H9 (cell line): Measurements from ENCODE around the gene RILPL2. TPM values are rescaled to one million over a fixed set of nuclear protein-coding genes. Genes with fewer than 3 reads are reported as not detected.

Source experiments
- DNase-seq: peaks from one replicate; pipeline ENCODE4 v3.0.0-alpha.2; 2017
- H2AFZ ChIP-seq: one replicate; pipeline ENCODE4 v1.6.1; 2013; ENCODE audit warnings: mild to moderate bottlenecking, low read length, control low read depth, moderate library complexity
- H2AK5ac ChIP-seq: 2 replicates; pipeline ENCODE4 v1.6.1; 2013; ENCODE audit warnings: low read length, control low read depth, mixed read lengths; ENCODE audit not compliant: insufficient read length
- H2BK120ac ChIP-seq: one replicate; pipeline ENCODE4 v1.6.1; 2013; ENCODE audit warnings: low read depth, mild to moderate bottlenecking, low read length, control low read depth, inconsistent platforms; ENCODE audit not compliant: poor library complexity, severe bottlenecking
- H2BK12ac ChIP-seq: 2 replicates; pipeline ENCODE4 v1.6.1; 2013; ENCODE audit warnings: low read length, control low read depth, mixed read lengths, low read depth; ENCODE audit not compliant: insufficient read length
- H2BK15ac ChIP-seq: 2 replicates; pipeline ENCODE4 v1.6.1; 2013; ENCODE audit warnings: low read depth, low read length, control low read depth
- H2BK20ac ChIP-seq: one replicate; pipeline ENCODE4 v1.6.1; 2013; ENCODE audit warnings: low read depth, mild to moderate bottlenecking, low read length, control low read depth, inconsistent platforms; ENCODE audit not compliant: poor library complexity, severe bottlenecking
- H2BK5ac ChIP-seq: 2 replicates; pipeline ENCODE4 v1.6.1; 2013; ENCODE audit warnings: low read length, control low read depth, mixed read lengths; ENCODE audit not compliant: insufficient read length
- H3K14ac ChIP-seq: 2 replicates; pipeline ENCODE4 v1.6.1; 2013; ENCODE audit warnings: low read length, control low read depth; ENCODE audit not compliant: insufficient read depth
- H3K18ac ChIP-seq: 2 replicates; pipeline ENCODE4 v1.6.1; 2013; ENCODE audit warnings: low read depth, mild to moderate bottlenecking, mixed read lengths, low read length, control low read depth; ENCODE audit not compliant: insufficient read length
- H3K23ac ChIP-seq: 2 replicates; pipeline ENCODE4 v1.6.1; 2013; ENCODE audit warnings: low read length, control low read depth, mixed read lengths, low read depth; ENCODE audit not compliant: insufficient read length
- H3K23me2 ChIP-seq: 2 replicates; pipeline ENCODE4 v1.6.1; 2013; ENCODE audit warnings: low read depth, mild to moderate bottlenecking, mixed read lengths, low read length, control low read depth; ENCODE audit not compliant: insufficient read length, poor library complexity, severe bottlenecking
- H3K27ac ChIP-seq: 2 replicates; pipeline ENCODE4 v1.5.1; 2013; ENCODE audit warnings: low read length, control low read depth, mixed read lengths, low read depth; ENCODE audit not compliant: insufficient read length
- H3K27me3 ChIP-seq: 2 replicates; pipeline ENCODE4 v1.6.1; 2013; ENCODE audit warnings: low read length, control low read depth, inconsistent platforms; ENCODE audit not compliant: insufficient read depth
- H3K4ac ChIP-seq: 2 replicates; pipeline ENCODE4 v1.6.1; 2013; ENCODE audit warnings: low read depth, mild to moderate bottlenecking, control low read depth, inconsistent platforms, low read length, moderate library complexity
- H3K4me1 ChIP-seq: 2 replicates; pipeline ENCODE4 v1.6.1; 2013; ENCODE audit warnings: low read length, control low read depth, inconsistent platforms; ENCODE audit not compliant: insufficient read depth
- H3K4me2 ChIP-seq: 2 replicates; pipeline ENCODE4 v1.6.1; 2013; ENCODE audit warnings: low read length, control low read depth, mixed read lengths; ENCODE audit not compliant: insufficient read length, insufficient read depth
- H3K56ac ChIP-seq: 2 replicates; pipeline ENCODE4 v1.6.1; 2013; ENCODE audit warnings: low read depth, mild to moderate bottlenecking, mixed read lengths, low read length, control low read depth; ENCODE audit not compliant: insufficient read length
- H3K79me1 ChIP-seq: 2 replicates; pipeline ENCODE4 v1.6.1; 2013; ENCODE audit warnings: low read depth, mild to moderate bottlenecking, moderate library complexity, low read length, control low read depth, inconsistent platforms; ENCODE audit not compliant: insufficient read depth, poor library complexity, severe bottlenecking
- H3K79me2 ChIP-seq: 2 replicates; pipeline ENCODE4 v1.6.1; 2013; ENCODE audit warnings: low read length, control low read depth, inconsistent platforms; ENCODE audit not compliant: insufficient read depth
- H3K9ac ChIP-seq: 2 replicates; pipeline ENCODE4 v1.6.1; 2013; ENCODE audit warnings: low read length, control low read depth, mixed read lengths; ENCODE audit not compliant: insufficient read length; ENCODE audit errors: extremely low read depth
- H3K9me3 ChIP-seq: one replicate; pipeline ENCODE4 v1.6.1; 2013; ENCODE audit warnings: low read depth, low read length, inconsistent platforms; ENCODE audit not compliant: control insufficient read depth
- H3T11ph ChIP-seq: one replicate; pipeline ENCODE4 v1.6.1; 2013; ENCODE audit warnings: mild to moderate bottlenecking, low read length, control low read depth, inconsistent platforms
- H4K20me1 ChIP-seq: one replicate; pipeline ENCODE4 v1.6.1; 2013; ENCODE audit not compliant: control insufficient read depth, insufficient read length, insufficient read depth
- H4K5ac ChIP-seq: 2 replicates; pipeline ENCODE4 v1.6.1; 2013; ENCODE audit warnings: low read depth, mild to moderate bottlenecking, mixed read lengths, low read length, control low read depth; ENCODE audit not compliant: insufficient read length
- H4K8ac ChIP-seq: replicated peaks from 2 replicates; pipeline ENCODE4 v1.6.1; 2013; ENCODE audit warnings: low read length, control low read depth, mixed read lengths, low read depth; ENCODE audit not compliant: insufficient read length
- H4K91ac ChIP-seq: 2 replicates; pipeline ENCODE4 v1.6.1; 2013; ENCODE audit warnings: low read depth, mild to moderate bottlenecking, moderate library complexity, mixed read lengths, low read length, control low read depth; ENCODE audit not compliant: insufficient read length
- H3K27ac Mint-ChIP-seq, 3 experiments: 2 replicates in 2 of 3; 3 replicates in 1 of 3; pipeline ENCODE4 v1.8.0; 2020 to 2021; ENCODE audit warnings: mixed read lengths in 3 of 3, mild to moderate bottlenecking in 1 of 3, moderate library complexity in 1 of 3
- H3K27me3 Mint-ChIP-seq: 2 replicates; pipeline ENCODE4 v1.8.0; 2021; ENCODE audit warnings: low read depth, mild to moderate bottlenecking, moderate library complexity, mixed read lengths
- H3K36me3 Mint-ChIP-seq, 3 experiments: 2 replicates in 2 of 3; 3 replicates in 1 of 3; pipeline ENCODE4 v1.8.0; 2020 to 2021; ENCODE audit warnings: low read depth in 3 of 3, mixed read lengths in 3 of 3; ENCODE audit not compliant: insufficient read depth in 1 of 3
- H3K4me1 Mint-ChIP-seq, 2 experiments: 2 replicates each; pipeline ENCODE4 v1.8.0; 2020; ENCODE audit warnings: mixed read lengths in 2 of 2
- H3K4me3 Mint-ChIP-seq, 2 experiments: 2 replicates in 1 of 2; 3 replicates in 1 of 2; pipeline ENCODE4 v1.8.0; 2020 to 2021; ENCODE audit warnings: mild to moderate bottlenecking in 2 of 2, mixed read lengths in 2 of 2, moderate library complexity in 1 of 2
- H3K9me3 Mint-ChIP-seq, 2 experiments: 2 replicates in 1 of 2; 3 replicates in 1 of 2; pipeline ENCODE4 v1.8.0; 2020; ENCODE audit warnings: mild to moderate bottlenecking in 2 of 2, mixed read lengths in 2 of 2, moderate library complexity in 1 of 2
- CTCF ChIP-seq: fragments of 200-600 bp; sonication (generic); conservative IDR thresholded peaks from 3 replicates; pipeline ENCODE4 v1.8.0; 2021; ENCODE audit warnings: antibody characterized with exemption, mild to moderate bottlenecking
- WGBS: extraction: QIAGEN DNeasy Blood & Tissue Kit; methylation state at CpG from one replicate; pipeline ENCODE4 v1.1.7; 2013; ENCODE audit warnings: missing lambda C conversion rate, low lambda C conversion rate, mixed read lengths; ENCODE audit not compliant: insufficient read length; ENCODE audit errors: extremely low coverage; 5-methylcytosine and 5-hydroxymethylcytosine counted together
- total RNA-seq: library from RNA; stranded (reverse); gene quantifications from 2 replicates; pipeline ENCODE4 v1.2.1, GENCODE V29; 2021

The RILPL2 gene
- total RNA-seq, 1 experiment from 2014 or later: 1.4 TPM

- Histone ChIP-seq H3T11ph (no peak overlapping the region), H3K79me1 (no peaks in the 10 kb centered on the region), H3K4me1 (no peaks in the 10 kb centered on the region), H3K14ac (no peak overlapping the region), H3K9ac (no peak overlapping the region), H3K27ac (no peak overlapping the region), H2BK15ac (no peak overlapping the region), H2AFZ (no peak overlapping the region), H3K4ac (no peak overlapping the region), H4K8ac (no peak overlapping the region), H2AK5ac (no peak overlapping the region), H3K56ac (no peak overlapping the region), H2BK5ac (no peak overlapping the region), H3K79me2 (no peaks in the 10 kb centered on the region), H3K23me2 (no peaks in the 10 kb centered on the region), H4K20me1 (no peaks in the 10 kb centered on the region), H2BK12ac (no peak overlapping the region), H2BK20ac (no peak overlapping the region), H3K18ac (no peak overlapping the region), H2BK120ac (no peak overlapping the region), H3K23ac (no peak overlapping the region), H3K9me3 (no peaks in the 10 kb centered on the region), H4K5ac (no peak overlapping the region), H3K27me3 (no peaks in the 10 kb centered on the region), H4K91ac (no peak overlapping the region), H3K4me2 (no peak overlapping the region)
- Mint-ChIP-seq H3K27me3 (no peaks in the 10 kb centered on the region), H3K36me3 (peaks cover 2 to 18% (median 18%) of the 10 kb centered on the region in 3 experiments; a peak in 5 of 7 replicates), H3K9me3 (no peaks in the 10 kb centered on the region), H3K4me3 (no peak overlapping the region), H3K27ac (0 out of 7 replicates have a peak overlapping the region, but pooled peaks of 1 of the 3 experiments have one; percentile 73), H3K4me1 (no peaks in the 10 kb centered on the region)
- no CpG with 5 or more reads among the region's 8 CpGs for WGBS
- no peak for DNase-seq
- TF ChIP-seq CTCF: no peak
These were observed 35.0 kb upstream of the RILPL2 start for GRCh38 chr12:123471374-123472068.
